UCSD-AML1 (cell line): ENCODE data around the gene MAP3K9.

Source experiments
- DNase-seq: peaks from one replicate; lab custom pipeline; 2025; ENCODE audit not compliant: unreplicated experiment; lab: John Stamatoyannopoulos, UW

MAP3K9 gene

DNA sequence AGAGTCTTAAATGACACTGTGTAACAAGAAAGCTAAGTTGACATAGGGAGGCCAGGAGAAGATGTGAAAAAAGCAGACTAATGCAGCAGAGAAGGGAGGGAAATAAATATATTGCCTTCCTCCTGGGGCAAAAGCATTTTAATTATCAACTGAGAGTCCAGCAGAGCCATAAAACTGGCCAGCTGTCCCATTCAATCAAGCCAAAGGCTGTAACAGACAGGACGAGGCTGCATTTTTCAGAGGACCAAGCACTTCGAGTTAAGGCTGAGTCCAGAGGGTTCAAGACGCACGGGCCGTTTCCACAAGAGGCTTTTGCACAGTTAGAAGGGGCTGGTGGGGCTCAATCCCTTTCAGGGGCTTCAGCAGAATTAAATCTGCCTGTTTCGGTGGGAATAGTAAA is 20.4 kb downstream of the MAP3K9 start:
- no peak for DNase-seq

DNA sequence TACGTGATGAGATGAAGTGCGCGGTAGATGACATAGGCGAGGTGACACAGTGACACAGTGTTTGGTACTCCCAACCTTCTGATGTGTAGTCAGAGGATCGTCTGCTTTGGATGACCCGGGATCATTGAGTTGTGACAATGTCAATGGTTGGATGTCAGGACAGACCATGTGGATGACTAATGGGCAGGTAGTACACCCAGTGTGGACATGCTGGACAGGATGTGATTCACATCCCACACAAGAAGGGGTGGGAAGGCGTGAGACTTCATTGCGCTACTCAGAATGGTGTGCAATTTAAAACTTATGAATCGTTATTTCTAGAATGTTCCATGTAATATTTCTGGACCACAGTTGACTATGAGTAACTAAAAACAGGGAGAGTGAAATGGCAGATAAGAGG is 23.8 kb downstream of the MAP3K9 start:
- DNase-seq: no peak

DNA sequence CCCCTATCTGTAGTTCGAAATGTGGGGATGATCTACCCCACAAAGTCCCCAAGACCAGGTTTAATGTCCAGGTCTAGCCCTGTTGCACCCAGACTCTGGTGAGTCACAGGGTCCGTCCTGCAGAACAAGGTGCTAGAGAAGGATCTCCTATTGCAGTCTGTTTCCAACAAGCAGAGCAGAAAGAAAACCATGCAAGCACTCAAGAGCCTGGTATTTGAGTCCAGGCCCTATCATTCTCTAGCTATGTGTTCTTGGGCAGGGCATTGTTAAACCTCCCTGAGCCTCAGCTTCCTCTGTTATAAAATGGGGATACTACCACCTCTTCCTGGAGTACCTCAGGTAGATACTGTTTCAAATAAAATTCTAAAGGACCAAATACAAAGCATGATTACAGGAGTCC is 24.4 kb downstream of the MAP3K9 start:
- no peak for DNase-seq

DNA sequence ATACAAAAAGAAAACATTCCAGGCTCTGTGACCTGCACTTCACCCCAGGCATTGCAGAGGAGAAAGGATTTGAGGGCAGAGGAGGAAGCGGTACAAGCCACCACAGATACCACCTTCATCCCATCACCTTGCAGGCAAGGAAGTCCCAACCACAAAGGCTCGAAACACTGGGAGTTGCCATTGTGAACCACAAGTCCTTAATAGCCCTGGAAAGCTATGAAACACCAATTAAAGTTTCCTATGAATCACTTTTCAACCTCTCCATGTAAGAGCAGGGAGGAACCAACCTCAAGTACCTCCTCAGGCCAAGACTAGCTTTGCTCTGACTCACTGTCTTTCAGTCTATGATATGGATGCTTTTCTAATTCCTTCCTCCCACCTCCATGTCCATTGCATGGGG is 27.0 kb downstream of the MAP3K9 start:
- DNase-seq: peak; percentile 29

- DNase-seq: no peak
Measured at GRCh38 chr14:70780396-70781075, 28.8 kb downstream of the MAP3K9 start.

DNA sequence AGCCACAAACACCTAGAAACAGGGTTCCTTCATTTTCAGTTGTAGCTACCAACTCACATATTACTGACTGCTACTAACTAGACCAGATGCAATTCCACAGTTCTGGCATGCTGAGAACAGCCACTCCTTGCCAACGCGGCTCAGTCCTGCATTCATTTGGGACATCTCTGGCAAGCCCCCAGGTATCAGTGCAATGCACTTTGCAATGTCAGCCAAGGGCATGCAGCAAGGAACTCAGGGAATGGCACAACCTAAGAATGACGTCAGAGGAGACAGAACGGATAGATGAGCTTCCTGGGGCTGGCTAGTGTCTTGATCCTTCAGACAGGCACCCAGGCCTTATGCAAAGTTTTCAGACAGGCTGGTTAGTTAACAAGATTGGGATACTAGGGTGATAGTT is 29.6 kb downstream of the MAP3K9 start:
- DNase-seq: no peak

DNA sequence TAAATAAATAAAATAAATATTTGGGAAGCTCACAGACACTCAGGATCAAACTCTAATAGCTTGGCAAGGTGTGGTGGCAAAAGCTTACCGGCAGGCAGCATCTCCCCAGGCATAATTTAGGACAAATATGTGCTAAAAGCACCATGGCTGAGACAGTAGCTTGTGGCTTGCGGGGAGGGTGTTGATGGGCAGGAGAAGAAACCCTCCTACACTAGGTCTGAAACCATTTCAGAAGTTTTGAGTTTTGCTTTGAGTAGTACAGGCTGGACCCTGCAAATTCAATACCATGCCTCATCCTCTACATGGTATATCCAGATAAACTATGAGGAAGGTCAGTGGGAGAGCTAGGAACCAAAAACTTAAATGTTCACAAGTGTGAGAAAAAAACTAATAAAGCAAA is 33.1 kb downstream of the MAP3K9 start:
- no peak for DNase-seq

GRCh38 chr14:70773182-70773862 is 36.0 kb downstream of the MAP3K9 start:
- DNase-seq: no peak

DNA sequence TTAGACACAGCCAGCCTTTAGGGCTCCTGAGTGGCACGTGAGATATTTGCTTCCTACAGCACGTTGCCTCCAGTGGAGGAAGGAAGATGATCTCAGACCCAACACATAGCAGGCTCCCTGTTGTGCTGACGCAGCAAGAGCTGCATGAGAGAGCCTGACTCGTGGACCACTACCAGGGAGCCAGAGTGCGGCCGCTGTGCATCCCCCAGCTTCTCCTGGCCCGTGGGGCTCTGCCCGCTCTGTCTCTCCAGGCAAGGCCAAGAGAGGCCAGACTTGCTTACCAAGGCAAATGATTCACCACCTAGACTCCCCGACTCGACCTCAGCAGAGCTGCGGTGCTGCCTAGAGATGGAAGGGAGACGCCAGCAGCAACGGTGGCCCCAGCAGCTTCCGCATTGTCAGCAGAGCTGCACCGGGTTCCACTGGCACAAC is 37.5 kb downstream of the MAP3K9 start:
- no peak for DNase-seq

DNA sequence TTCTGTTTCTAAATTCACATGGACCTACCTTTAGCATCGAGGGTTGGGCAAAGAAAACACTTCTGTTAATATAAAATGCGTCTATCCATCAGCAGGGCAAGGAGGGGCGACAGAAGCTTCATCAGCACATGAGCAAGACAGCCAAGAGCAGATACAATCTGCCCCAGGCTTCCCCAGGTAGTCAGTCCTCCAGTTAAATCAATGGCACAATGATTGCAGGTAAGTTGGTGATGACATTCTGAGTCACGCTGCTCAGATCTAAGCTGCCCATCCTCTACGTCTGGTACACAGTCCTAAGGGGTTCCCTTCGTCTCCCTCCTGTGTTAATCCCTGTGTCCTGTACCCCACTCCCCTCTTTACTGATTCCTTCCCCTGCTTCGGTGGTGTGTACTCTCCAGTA is 38.8 kb downstream of the MAP3K9 start:
- DNase-seq: no peak

DNA sequence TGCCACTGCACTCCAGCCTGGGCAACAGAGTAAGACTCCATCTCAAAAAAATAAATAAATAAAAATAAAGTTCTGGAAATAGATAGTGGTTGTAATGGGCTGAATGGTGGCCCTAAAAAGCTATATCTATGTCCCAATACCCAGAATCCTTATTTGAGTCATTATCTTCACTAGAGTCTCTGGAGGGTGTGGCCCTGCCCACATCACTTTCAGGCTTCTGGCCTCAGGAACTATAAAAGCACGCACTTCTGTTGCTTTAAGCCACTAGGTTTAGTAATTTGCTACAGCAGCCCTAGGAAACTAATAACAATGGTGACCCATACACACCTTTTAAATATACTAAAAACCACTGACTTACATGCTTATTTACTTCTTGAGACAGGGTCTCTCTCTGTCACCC is 49.9 kb downstream of the MAP3K9 start:
- no peak for DNase-seq

DNA sequence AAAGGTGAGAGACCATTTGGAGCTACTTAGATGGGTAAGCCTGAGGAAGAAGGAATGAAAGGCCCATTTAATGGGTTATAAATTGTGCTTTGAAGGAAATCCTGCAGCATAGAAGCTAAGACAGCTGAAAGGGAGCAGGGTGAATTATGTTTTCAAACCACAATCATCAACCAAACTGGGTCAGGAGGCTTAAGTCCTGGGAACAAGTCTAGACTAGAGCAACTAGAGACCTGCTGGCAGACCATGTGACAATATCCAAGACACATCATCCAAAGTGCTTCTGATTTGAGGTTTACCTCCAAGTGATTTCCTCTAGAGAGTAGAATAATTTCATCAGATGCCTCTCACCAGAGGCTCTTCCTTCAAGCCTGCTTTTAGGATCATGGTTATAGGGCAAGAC is 53.7 kb downstream of the MAP3K9 start:
- DNase-seq: no peak

DNA sequence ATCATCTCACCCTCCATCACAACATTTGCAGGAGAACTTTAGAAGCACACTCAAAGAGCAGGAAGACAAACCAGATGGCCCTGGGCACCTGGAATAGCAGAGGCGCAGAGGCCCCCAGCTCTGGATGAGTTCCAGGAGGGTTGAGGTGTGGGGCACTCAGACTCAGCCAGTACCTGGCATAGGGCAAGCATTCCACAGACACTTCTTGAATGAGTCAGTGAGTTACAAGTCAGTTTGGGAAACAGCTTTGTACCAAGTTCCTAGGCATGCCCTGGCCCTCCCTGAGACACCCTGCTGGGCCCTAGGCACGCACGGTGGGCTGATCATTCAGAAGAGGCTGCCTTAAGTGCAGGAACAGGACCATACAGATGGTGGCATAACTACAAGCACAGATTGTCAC is 54.3 kb downstream of the MAP3K9 start:
- DNase-seq: no peak

DNA sequence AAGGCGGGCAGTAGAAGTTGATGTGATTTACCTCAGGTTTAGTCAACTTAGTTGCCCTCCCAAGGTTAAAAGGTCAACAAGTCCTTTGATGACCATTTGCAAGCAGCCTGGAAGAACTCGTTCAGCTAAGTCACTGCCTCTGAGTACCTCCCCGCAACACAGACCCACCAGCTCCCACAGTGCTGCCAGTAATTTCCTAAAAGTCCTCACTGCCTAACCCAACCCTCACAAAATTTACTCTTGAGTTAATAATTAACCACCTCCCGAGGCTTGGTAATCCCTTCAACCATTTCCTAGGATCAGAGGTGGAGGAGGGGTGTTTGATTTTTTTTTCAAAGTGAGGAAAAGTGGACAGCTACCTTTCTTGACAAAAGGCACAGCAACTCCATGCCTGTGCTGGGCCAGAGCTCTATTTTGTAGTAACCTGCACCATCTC is 55.8 kb downstream of the MAP3K9 start:
- DNase-seq: no peak

DNA sequence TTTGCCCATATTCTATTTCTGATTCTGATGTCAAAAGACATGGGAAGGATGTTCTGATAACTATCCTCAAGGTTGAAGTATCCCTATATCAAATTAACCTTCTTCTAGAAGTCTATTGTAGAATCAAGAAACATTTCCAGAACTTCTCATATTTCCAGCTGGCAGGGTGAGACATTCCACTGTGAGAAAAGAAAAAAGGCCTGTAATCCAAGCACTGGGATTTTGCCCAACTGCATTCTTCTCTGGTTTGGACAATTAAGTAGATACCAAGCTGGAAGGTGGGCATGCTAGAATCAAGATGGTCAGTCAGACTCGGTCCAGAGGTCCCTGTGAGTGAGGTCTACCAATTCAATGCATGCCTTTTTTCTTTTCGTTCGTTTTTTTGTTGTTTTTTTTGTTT is 60.9 kb downstream of the MAP3K9 start:
- no peak for DNase-seq

- no peak for DNase-seq
Measured at GRCh38 chr14:70744641-70745040, 64.7 kb downstream of the MAP3K9 start.

GRCh38 chr14:70742316-70742715 is 67.0 kb downstream of the MAP3K9 start:
- no peak for DNase-seq

- DNase-seq: no peak
Measured at GRCh38 chr14:70741482-70741881, 67.8 kb downstream of the MAP3K9 start.

GRCh38 chr14:70735043-70735442 is 74.3 kb downstream of the MAP3K9 start:
- no peak for DNase-seq

DNA sequence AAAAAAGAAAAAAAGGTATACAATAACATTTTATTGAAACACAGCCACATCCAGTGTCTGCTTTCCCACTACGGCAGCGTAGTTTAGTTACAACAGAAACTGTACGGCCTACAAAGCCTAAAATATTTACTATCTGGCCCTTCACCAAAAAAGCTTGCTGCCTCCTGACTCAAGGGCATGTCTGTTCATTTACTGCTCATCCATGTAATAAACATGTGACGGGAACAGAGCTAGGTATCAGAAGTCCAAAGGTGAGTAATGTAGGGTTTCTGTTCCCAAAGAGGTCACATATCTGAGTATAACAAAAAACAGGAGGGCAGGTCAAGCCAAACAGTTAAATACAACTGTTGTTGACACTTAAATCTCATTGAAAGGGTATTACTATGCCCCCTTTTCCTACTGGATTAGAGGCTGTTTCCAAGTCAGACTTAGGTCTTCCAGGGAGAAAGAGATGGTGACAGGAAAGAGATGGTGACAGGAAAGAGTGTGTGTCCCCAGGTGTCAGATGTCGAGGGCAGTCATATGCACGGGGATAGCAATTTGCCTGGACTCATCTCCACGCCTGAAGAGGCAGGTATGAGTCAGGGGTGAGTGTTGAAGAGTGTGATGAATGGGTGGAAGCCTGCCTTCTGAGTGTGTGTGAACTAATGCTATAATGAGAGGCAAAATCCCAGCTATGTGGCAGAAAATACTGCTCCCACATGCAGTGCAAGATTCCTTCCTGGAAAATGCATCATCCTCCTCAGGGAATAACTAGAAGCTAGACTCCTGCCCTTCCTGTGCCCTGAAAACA is 77.7 kb downstream of the MAP3K9 start:
- no peak for DNase-seq

DNA sequence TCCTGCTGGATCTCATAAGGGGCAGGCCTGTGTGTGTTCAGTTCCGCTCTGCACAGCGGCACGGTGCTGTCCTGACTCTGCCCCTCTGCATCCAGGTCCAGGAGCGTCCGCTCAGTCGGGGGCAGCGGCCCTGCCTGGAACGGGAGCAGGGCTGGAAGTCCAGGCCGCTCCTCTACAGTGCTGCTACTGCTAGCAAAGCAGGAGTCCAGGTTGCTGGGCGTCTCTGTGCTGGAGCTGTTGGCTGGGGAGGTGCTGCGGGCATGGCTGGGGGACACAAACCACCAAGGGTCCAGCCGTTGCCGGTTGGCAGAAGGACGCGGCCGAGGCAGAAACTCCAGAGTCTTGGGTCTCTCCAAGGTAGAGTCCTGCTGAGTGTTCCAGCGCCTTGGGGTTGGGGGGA is 78.9 kb downstream of the MAP3K9 start:
- DNase-seq: no peak
